ENCODE measurements around the gene CKAP5.

GRCh38 chr11:46876471-46876870, 30.4 kb upstream of the CKAP5 start:
- TF ChIP-seq EZH2phosphoT487 (conservative IDR thresholded peaks at IDR 0.05; ENCODE audit: low read length) = no peak
- TF ChIP-seq CTCF (IDR thresholded peaks at IDR 0.05; ENCODE audit: insufficient read depth, low read length, poor library complexity, severe bottlenecking) = no peak

Measured in SU-DHL-6 (cell line).